ENCODE measurements around the gene FDPS.
A peak's percentile ranks its signal among the peaks of the same experiment; 100 is the strongest.
"Not testable (repeated sequence)": the region's sequence is repeated elsewhere in the genome, so short reads cannot be mapped to it uniquely, and the experiment has no call there.

FDPS gene

DNA sequence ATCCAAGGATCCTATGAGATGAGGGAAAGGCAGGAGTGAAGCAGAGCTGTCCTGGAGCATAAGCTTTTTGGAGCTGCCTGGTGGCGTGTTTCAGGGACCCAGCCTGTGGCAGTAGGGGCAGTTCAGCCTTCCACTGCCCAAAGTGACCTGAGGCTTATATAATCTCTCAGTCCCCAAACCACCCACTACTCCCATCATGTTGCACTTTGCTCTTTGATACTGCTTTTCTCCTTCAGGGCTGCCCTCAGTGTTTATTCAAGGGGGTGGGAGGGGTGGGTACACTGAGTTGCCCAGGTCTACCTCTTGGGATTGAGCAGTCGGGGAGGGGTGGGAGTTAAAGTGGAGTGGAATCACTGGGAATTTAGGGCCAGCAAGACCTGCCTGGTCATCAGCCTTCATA, 22.1 kb upstream of the FDPS start:
- DNase-seq = no peak

DNA sequence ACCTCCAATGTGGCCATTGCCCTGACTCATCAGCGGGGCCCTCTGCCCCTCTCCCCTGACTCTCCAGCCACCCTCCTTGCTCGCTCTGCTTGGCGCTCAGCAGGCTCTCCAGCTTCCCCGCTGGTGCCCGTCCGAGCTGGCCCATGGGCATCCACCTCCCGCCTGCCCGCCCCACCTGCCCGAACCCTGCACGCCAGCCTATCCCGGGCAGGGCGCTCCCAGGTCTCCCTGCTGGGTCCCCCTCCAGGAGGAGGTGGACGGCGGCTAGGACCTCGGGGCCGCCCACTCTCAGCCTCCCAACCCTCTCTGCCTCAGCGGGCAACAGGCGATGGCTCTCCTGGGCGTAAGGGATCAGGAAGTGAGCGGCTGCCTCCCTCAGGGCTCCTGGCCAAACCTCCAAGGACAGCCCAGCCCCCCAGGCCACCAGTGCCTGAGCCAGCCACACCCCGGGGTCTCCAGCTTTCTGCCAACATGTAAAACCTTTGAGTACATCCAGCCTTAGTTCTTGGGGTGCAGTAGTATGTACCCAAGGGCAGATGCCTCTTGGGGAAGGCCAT, 20.6 kb upstream of the FDPS start:
- DNase-seq = no peak

DNA sequence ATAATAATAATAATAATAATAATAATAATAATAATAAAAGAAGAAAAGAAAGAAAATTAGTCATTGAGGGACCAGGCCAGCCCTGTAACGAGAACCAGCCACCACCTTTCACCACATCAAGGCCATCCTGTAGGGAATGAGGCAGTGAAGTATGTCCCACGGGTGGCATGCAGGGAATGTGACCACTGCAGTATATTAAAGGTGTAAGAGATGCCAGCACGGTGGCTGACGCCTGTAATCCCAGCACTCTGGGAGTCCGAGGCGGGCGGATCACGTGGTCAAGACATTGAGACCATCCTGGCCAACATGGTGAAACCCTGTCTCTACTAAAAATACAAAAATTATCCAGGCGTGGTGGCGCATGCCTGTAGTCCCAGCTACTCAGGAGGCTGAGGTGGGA, 17.7 kb upstream of the FDPS start:
- not testable (repeated sequence) for DNase-seq

DNA sequence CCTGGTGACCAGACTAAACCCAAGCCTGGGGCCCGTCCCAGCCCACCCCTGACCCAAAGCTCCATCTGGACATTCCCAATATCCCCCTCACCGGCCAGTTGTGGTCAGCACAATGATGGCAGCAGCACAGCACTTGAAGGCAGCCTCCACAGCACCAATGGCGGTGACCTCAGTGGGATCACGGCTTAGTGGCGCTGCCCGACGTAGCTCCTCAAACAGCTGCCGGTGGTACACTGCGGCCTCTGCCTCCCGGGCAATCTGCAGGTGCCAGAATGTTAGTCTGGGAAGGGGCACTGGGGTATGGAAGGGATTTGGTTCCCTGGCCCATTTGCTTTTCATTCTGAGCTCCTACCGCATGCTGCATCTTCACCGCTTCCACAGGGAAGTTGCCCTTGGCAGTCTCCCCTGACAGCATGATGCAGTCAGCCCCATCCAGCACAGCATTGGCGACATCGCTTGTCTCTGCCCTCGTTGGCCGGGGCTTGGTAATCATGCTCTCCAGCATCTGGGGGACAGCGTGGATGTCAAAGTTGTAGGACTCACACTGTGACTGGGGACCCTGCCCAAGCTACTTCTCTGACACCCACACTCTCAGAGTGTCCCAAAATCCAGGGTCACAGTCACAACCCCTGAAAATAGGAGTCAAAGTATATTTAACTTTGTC, 15.4 kb upstream of the FDPS start:
- no peak for DNase-seq

DNA sequence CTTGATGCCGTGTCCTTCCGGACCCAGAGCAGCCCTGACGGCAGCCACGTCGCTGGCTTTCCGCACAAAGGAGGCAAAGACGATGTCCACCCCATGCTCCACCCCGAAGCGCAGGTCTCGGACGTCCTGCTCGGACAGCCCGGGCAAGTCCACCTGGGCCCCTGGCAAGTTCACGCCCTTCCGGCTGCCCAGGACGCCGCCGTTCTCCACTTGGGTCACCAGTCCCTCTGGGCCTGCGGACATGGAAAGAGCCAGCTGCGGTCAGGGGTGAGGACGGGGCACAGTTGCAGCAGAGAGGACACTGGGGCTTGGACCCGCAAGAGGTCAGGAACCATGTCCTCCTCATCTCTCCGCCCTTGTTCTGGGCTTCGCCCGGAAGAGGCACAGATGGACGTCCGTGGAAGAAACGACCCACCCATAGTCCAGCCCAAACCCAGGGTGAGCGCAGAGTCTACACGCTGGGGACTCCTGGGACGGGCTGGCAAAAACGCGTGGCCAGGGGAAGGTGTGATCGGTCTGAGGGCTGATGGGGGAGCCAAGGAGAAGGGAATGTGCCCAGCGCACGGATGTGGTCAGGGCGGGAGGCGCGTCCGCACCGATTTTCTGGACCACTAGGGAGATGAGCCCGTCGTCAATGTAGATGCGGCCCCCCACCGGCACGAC, 14.0 kb upstream of the FDPS start:
- DNase-seq = no peak

DNA sequence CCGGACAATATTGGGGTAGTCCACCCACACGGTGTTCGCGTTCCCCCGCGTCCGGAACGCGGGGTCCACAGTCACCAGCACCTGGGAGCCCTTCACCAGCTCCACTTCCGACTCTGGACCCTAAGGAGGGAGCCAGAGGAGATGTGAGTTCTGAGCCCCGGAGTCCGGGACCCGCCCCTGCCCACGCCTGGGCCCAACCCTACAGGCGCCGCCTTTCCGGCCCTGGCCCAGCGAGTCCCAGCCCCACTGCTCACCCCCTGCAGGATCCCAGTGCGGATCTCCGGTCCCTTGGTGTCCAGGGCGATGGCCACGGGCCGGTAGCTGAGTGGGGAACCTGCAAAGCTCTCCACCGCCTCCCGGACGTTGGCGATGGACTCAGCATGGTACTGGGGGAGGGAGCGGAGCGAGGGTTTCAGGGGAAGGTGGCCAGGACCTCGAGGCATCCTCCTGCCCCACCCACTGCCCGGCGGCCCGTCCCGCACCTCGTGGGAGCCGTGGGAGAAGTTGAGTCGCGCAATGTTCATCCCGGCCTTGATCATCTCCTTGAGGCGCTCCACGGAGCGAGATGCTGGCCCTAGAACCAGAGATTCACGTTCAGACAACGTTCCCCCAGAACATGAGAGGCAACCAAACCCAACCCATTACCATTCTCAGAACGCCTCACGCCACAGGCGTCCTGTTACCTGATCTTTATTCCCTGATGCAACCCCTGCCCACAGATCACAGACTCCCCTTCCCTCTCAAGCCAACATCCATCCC, 13.3 kb upstream of the FDPS start:
- DNase-seq = no peak

DNA sequence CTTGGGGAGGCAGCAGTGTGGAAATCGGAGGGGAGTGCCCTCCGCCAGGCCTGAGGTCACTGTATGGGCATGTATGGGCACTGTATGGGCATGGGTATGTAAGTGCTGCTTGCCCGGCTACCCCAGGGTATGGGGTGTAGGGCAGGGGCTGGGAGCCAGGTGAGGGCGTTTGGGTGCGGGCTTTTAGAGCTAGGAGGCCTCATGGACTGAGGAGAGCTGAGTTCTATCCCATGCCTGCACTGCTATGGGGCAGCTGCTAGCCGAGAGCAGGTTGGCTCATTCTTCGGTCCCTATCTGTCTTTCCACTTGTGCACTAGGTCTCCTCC, 12.8 kb upstream of the FDPS start:
- no peak for DNase-seq

DNA sequence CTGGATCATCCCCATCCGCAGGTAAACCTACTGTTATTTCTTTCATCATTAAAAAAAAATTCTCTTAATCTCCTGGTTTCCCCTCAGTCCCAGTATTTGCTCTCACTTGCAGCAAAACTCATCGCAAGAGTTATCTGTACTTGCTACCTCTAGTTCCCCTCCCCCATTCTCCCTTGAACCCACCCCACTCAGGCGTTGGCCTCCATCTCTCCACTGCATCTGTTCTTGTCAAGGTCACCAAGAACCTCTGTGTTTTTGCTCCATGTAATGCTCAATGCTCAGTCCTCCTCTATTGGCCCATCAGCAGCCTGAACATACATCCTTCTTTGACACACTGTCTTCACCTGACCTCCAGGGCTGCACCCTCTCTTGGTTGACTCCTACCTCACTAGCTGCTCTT, 12.0 kb upstream of the FDPS start:
- DNase-seq = no peak

DNA sequence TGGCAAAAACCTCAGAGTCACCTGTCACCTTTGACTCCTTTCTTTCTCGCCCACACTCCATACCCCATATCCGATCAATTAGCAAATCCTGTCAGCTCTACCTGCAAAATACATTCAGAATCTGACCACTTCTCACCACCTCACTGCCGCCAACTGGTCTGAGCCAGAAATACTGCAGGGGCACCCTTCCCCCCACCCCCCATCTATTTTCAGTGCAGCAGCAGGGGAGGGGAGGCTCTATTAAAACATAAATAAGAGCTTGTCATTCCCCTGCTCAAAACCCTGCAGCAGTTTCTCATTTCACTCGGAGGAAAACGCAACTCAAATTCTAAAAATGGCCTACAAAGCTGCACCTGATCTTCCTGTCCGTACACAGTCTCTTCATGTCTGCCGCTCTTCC, 11.3 kb upstream of the FDPS start:
- no peak for DNase-seq

DNA sequence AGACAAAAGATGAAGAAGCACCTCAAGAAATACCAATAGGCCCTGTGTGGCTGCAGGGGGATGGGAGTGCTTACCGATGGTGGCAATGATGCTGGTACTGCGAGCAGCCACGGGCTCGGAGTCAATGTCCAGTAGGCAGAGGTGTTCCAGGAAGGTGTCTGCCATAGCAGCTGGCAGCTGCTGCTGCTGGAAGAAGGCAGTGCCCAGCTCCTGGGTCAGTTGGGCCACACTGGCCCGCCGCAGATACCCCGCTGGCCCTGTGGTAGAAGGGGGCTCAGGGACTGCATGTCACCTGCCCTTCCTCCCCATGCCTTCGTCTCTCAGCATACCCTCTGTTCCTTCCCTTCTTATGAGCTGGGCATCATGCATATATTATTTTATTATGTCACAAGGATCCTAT, 8.6 kb upstream of the FDPS start:
- DNase-seq = no peak

DNA sequence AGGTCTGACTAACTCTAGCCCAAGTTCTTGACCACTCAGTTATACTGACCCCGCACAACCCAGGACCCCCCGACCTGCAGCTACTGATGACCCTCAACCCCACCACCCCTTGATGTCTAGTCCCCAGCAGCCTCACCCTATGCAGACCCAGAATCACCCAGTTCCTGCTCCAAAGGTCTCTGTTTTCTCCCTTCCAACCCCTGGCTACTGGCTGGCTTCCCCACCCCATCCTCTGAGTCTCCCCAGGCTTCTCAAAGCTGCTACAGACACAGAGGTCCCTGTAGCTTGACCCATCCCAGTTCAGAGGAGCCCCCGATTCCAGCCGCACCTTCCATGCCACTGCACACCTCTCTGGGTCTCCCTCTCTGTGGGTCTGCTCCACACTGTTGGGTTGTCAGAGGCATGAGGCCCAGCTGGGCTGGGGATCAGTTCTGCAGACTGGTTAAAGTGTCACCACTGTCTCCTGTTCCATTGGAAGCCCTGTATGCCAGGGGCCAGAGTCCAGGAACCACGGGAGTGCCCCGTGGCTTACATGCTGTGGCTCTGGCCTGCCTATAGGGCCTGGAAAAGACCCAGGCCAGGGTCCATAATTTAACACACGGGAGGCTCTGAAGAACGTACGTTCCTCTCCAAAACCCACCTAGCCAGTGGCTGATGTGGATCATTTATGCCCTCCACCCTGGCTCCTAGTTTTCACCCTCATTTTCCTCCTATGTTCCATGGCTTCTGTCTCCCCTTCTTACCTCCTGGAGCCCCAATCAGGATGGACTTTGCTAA, 7.9 kb upstream of the FDPS start:
- no peak for DNase-seq

DNA sequence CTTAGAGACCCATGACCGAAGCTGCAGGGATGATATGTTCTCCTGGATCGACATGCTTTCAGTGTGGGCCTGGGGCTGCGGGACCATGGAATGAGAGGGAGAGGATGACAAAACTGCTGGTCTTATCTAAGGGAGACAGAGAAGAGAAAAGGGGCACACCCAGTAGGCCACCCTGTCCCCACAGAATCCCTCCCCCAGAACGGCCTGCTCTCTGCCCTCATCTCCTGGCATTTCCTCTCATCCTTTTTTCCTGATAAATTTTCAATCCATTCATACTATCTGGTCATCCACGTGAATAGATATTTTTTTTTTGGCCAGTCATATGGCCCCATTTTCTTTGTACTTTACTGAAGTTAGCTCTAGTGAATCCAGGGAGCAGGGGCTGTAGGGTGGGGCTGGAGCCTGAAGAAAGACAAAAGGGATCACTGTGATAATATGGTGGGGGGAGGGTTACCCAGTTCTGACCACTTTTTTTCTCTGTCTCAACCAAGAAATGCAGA, 7.3 kb upstream of the FDPS start, which contains the start of gene PKLR:
TSS of gene PKLR (minus strand) at position 97 of the 500 bp plus-strand sequence. CDS start at position 54, 43 bp downstream.
- DNase-seq = no peak

DNA sequence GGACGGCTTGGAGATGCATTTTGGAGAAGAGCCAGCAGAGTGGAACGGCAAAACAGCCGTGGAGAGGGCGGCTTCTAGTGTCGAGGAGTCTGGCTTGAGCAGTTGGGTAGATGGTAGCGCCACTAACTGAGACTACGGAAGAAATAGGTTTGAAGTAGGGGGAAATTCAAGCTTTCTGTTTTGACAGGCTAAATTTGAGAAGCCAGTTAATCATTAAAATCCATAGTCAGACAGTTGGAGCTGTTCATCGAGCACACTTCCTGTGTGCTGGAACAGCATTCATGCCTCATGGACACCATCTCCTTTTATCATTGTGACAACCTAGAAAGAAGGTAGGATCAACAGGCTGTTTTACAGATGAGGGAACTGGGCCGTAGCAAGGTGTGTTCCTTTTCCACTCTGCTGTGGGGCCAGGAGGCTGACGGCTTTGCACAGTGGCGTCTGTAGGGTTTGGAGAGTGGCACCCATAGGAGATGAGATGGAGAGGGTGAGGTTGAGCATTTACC, 4.1 kb upstream of the FDPS start:
- no peak for DNase-seq

DNA sequence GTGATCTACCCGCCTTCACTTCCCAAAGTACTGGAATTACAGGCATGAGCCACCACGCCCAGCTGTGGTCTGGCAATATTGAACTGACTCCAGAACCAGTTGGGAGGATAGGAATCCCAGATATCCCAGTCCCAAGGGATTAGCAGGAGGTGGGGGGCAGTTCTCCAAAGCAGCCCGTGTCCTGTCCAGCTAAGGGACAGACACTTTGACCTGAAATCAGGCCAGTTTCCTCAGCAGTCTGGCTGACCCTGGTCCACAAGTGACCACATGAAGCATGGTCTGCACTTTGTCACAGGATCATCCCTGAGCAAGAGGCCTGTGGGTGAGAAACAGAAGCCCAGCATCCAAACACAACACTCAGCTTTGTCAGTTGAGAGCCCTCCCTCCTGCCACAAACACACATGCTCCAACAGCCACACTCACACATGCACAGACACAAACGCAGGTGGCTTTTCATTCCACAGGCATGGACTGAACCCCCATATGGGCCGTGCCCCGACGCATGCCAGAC, 2.7 kb upstream of the FDPS start:
- no peak for DNase-seq

DNA sequence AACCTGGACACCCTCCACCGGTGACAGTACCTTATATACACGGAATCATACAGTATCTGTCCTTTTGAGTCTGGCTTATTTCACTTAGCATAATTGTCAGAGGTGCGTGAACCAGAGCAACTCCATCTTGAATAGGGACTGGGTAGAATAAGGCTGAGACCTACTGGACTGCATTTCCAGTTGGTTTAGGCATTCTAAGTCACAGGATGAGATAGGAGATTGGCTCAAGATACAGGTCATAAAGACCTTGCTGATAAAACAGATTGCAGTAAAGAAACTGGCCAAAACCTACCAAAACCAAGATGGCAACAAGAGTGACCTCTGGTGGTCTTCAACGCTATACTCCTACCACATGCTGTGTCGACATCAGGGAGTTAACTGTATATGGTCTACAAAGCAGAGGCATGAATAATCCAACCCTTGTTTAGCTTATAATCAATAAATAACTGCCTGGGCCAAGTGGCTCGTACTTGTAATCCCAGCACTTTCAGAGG, 1.4 kb upstream of the FDPS start:
- DNase-seq = peak; percentile 32

DNA sequence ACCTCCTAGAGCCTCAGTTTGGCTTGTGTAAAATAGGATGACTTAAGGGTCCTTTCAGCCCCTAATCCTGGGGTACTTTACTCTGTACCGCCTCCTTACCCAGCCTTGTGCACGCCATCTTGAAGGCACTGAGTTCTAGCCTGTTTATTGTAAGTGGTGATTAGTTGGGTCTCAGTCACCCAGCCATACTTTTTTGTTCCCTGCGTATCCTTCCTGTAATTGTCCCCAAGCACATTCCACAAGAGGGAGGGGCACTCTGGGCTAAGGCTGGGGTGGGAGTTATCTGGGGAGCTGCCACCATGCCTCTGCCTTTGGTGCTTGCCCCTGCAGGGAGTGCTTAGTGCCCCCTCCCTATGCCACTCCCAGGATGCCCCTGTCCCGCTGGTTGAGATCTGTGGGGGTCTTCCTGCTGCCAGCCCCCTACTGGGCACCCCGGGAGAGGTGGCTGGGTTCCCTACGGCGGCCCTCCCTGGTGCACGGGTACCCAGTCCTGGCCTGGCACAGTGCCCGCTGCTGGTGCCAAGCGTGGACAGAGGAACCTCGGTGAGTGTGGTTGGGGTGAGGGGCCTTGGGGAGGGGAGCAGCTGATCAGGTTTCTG, 856 bp downstream of the FDPS start:
- DNase-seq = peak; percentile 64

DNA sequence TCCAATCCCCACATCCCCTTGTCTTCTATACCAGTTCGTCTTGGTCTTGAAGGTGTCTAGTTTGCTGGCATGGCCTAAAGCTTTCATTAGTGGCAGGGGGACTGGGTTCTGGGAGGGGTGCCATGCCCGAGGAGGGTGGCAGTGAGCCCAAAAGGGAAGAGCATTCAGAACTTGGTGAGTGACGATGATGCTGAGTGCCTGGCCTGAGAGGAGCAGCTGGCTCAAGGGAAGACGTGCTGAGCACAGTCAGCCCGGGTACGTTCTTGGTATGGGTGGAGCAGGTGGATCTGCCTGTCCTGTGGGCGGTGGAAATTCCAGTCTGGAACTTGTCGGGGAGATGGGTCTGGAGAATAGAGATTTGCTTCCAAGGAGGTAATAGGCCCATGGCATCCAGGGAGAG, 4.6 kb downstream of the FDPS start:
- no peak for DNase-seq

DNA sequence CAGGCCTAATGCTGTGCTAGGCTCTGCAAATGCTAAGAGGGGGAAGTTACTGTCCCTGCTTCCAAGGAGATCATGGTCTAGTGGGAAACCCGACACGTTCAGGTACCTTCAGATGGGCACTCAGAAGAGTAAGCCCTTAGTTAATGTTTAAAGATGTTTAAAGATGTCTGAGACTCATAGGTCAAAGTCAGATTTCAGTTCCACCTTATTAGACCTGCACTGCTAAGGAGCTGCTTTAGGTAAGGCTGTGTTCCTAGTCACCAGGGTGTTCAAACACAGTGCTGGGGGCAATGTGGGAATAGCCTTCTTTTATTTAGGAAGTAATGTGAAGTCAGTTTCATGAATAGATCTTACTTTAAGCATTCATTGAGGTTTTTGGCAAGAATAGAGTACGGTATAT, 8.3 kb downstream of the FDPS start:
- DNase-seq = no peak

DNA sequence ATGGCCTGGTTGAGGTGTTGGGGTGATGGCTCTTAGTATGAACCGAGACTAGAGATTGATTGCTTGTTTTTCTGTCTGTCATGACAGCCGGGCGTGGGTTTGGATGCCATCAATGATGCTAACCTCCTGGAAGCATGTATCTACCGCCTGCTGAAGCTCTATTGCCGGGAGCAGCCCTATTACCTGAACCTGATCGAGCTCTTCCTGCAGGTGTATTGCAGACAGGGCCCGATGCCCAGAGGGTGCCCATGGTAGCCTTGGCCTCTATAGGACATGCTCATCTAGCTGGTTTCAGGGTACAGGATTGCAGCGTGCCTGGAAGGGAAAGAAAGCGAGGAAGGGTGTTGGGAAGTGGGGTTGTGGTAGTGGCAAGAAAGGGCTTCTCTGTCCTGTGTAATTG, 9.4 kb downstream of the FDPS start:
- no peak for DNase-seq

DNA sequence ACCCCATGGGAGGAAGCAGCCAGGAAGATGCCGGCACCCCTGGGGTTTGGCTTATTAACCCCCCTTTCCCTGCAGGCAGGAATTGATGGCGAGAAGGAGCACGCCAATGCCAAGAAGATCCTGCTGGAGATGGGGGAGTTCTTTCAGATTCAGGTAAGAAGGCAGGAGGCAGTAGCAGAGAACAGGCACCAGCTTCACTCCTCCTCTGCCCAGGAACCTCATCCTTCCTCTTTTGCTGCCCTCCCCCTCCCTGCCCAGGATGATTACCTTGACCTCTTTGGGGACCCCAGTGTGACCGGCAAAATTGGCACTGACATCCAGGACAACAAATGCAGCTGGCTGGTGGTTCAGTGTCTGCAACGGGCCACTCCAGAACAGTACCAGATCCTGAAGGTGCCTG, 10.9 kb downstream of the FDPS start:
- DNase-seq = no peak

DNA sequence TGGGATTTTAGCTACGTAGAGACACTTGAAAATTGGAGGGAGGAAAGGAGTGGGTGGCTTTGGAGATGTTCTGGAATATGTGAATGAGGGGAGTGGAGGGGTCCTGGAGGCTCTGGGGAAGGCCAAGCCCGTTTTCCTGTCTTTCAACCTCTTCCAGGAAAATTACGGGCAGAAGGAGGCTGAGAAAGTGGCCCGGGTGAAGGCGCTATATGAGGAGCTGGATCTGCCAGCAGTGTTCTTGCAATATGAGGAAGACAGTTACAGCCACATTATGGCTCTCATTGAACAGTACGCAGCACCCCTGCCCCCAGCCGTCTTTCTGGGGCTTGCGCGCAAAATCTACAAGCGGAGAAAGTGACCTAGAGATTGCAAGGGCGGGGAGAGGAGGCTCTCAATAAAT, 11.6 kb downstream of the FDPS start:
- no peak for DNase-seq

Measured in NCI-H345 (cell line).